HepG2 (cell line): ENCODE results near the gene ZNF207. TPM values are rescaled to one million over a fixed set of nuclear protein-coding genes. Genes with fewer than 3 reads are reported as not detected.
A peak's percentile ranks its signal among the peaks of the same experiment; 100 is the strongest.

Experiments
- AKAP8 ChIP-seq: sonication (generic); formaldehyde crosslinking; IDR thresholded peaks from 2 replicates; pipeline ENCODE4 v1.5.1; 2020; ENCODE audit warnings: mild to moderate bottlenecking, missing genetic modification reagents
- ARID2 ChIP-seq: sonication (generic); formaldehyde crosslinking; IDR thresholded peaks from 2 replicates; pipeline ENCODE4 v1.8.1; 2022; ENCODE audit warnings: mild to moderate bottlenecking, missing genetic modification reagents, borderline replicate concordance
- CEBPZ ChIP-seq: IDR thresholded peaks from 2 replicates; pipeline ENCODE4 v1.6.1; 2012; ENCODE audit warnings: low read length, improper control_type of control experiment
- CREBL2 ChIP-seq: sonication (generic); formaldehyde crosslinking; IDR thresholded peaks from 2 replicates; pipeline ENCODE4 v1.8.1; 2023; ENCODE audit warnings: missing genetic modification reagents, mild to moderate bottlenecking, borderline replicate concordance
- DDIT3 ChIP-seq: sonication (generic); formaldehyde crosslinking; IDR thresholded peaks from 2 replicates; pipeline ENCODE4 v1.4.0; 2020; ENCODE audit warnings: mild to moderate bottlenecking, missing genetic modification reagents
- FOSL1 ChIP-seq: sonication (generic); formaldehyde crosslinking; IDR thresholded peaks from 2 replicates; pipeline ENCODE4 v1.9.0; 2021; ENCODE audit warnings: missing genetic modification reagents, borderline replicate concordance
- GLMP ChIP-seq: sonication (generic); formaldehyde crosslinking; IDR thresholded peaks from 2 replicates; pipeline ENCODE4 v1.9.0; 2021; ENCODE audit warnings: missing genetic modification reagents, mild to moderate bottlenecking, borderline replicate concordance
- HCFC1 ChIP-seq: fragments of 150-350 bp; IDR thresholded peaks from 2 replicates; pipeline ENCODE4 v1.6.1; 2014; ENCODE audit warnings: low read depth, low read length
- HMG20A ChIP-seq: IDR thresholded peaks from 2 replicates; pipeline ENCODE4 v1.6.1; 2016; ENCODE audit warnings: borderline replicate concordance
- MLLT10 ChIP-seq: sonication (generic); formaldehyde crosslinking; IDR thresholded peaks from 2 replicates; pipeline ENCODE4 v1.4.0; 2020; ENCODE audit warnings: missing genetic modification reagents
- MZF1 ChIP-seq: sonication (generic); formaldehyde crosslinking; IDR thresholded peaks from 2 replicates; pipeline ENCODE4 v1.8.1; 2023; ENCODE audit warnings: mild to moderate bottlenecking, missing genetic modification reagents, borderline replicate concordance
- SMAD9 ChIP-seq: sonication (generic); formaldehyde crosslinking; IDR thresholded peaks from 2 replicates; pipeline ENCODE4 v1.5.1; 2020; ENCODE audit warnings: mild to moderate bottlenecking, missing genetic modification reagents
- SNRNP70 ChIP-seq: fragments of 200-400 bp; formaldehyde crosslinking; IDR thresholded peaks from 2 replicates; pipeline ENCODE4 v1.6.1; 2017; ENCODE audit warnings: mild to moderate bottlenecking, low read depth, low read length, moderate library complexity
- SYNCRIP ChIP-seq: fragments of 200-400 bp; formaldehyde crosslinking; IDR thresholded peaks from 2 replicates; pipeline ENCODE4 v1.6.1; 2018; ENCODE audit warnings: mild to moderate bottlenecking, low read depth, low read length; ENCODE audit not compliant: insufficient read depth
- XBP1 ChIP-seq: sonication (generic); formaldehyde crosslinking; IDR thresholded peaks from 2 replicates; pipeline ENCODE4 v1.5.0; 2020; ENCODE audit warnings: missing genetic modification reagents
- ZBTB49 ChIP-seq: sonication (generic); formaldehyde crosslinking; IDR thresholded peaks from 2 replicates; pipeline ENCODE4 v1.4.0; 2020; ENCODE audit warnings: missing genetic modification reagents, borderline replicate concordance
- ZFP82 ChIP-seq: sonication (generic); formaldehyde crosslinking; IDR thresholded peaks from 2 replicates; pipeline ENCODE4 v1.5.1; 2020; ENCODE audit warnings: mild to moderate bottlenecking, missing genetic modification reagents, borderline replicate concordance
- ZNF264 ChIP-seq: sonication (generic); formaldehyde crosslinking; IDR thresholded peaks from 2 replicates; pipeline ENCODE4 v1.4.0; 2020; ENCODE audit warnings: missing genetic modification reagents
- ZNF282 ChIP-seq: fragments of 450-650 bp; IDR thresholded peaks from 2 replicates; pipeline ENCODE4 v1.6.1; 2018; ENCODE audit not compliant: partially characterized antibody
- ZNF326 ChIP-seq: sonication (generic); formaldehyde crosslinking; IDR thresholded peaks from 2 replicates; pipeline ENCODE4 v1.4.0; 2020; ENCODE audit warnings: missing genetic modification reagents, borderline replicate concordance
- ZNF83 ChIP-seq: sonication (generic); formaldehyde crosslinking; IDR thresholded peaks from 2 replicates; pipeline ENCODE4 v1.4.0; 2020; ENCODE audit warnings: missing genetic modification reagents, mild to moderate bottlenecking, borderline replicate concordance
- ZSCAN25 ChIP-seq: sonication (generic); formaldehyde crosslinking; IDR thresholded peaks from 2 replicates; pipeline ENCODE4 v1.8.0; 2022; ENCODE audit warnings: mild to moderate bottlenecking, missing genetic modification reagents
- ZSCAN9 ChIP-seq: IDR thresholded peaks from 2 replicates; pipeline ENCODE4 v1.6.1; 2016; ENCODE audit warnings: borderline replicate concordance
- polyA plus RNA-seq, 8 experiments: library from polyadenylated mRNA; depleted of rRNA in 3 of 8; stranded (reverse) in 7 of 8; unstranded in 1 of 8; fragments of >200 nt; fragmentation: Illumina TruSeq in 4 of 8; extraction: Trizol in 4 of 8; gene quantifications; 2 replicates each; pipeline versions ENCODE4 v1.2.1 to v1.2.3, GENCODE V29; 2011 to 2016; ENCODE audit warnings: low read depth in 4 of 8, missing spikeins in 1 of 8, mixed read lengths in 1 of 8; ENCODE audit not compliant: insufficient read depth in 1 of 8
- total RNA-seq, 5 experiments: library from RNA; depleted of rRNA; stranded (reverse); fragments of >200 nt; fragmentation: Illumina TruSeq; extraction: Trizol; gene quantifications; 2 replicates each; pipeline ENCODE4 v1.2.3, GENCODE V29; 2016; ENCODE audit warnings: low read depth in 1 of 5

Gene ZNF207
- total and polyA plus RNA-seq, 2 of the 13 experiments (the other 11 are each of a cell fraction or from before 2014, with no cell fraction given): 150 to 164 TPM

- TF ChIP-seq ZBTB49 (CRISPR knock-in tag) (no peak), ZFP82 (CRISPR knock-in tag) (no peak; the same call in 1 of the 2 replicates), ARID2 (CRISPR knock-in tag) (no peak), ZNF264 (peak; percentile 49; the same call in 1 of the 2 replicates), XBP1 (no peak), MZF1 (no peak), HMG20A (CRISPR knock-in tag) (no peak), GLMP (no peak), ZSCAN25 (CRISPR knock-in tag) (peak; percentile 51; the same call in 1 of the 2 replicates), SMAD9 (no peak), ZNF326 (no peak), ZSCAN9 (CRISPR knock-in tag) (peak; percentile 58), SYNCRIP (no peak), HCFC1 (peak; percentile 50; the same call in 1 of the 2 replicates), AKAP8 (CRISPR knock-in tag) (no peak), CEBPZ (no peak), ZNF83 (CRISPR knock-in tag) (no peak), CREBL2 (CRISPR knock-in tag) (0 out of 2 replicates have a peak, but pooled peaks have one; percentile 39), FOSL1 (no peak), MLLT10 (CRISPR knock-in tag) (0 out of 2 replicates have a peak, but pooled peaks have one; percentile 65), DDIT3 (no peak), ZNF282 (no peak), SNRNP70 (no peak)
These were observed at the start of gene ZNF207 (continued) for GRCh38 chr17:32349854-32350665.
